ENCODE results near the gene LCE1E.

- TF ChIP-seq POLR2AphosphoS5 (IDR thresholded peaks at IDR 0.05) (no peak), POLR2A (IDR thresholded peaks at IDR 0.05) (no peak), CTCF (IDR thresholded peaks at IDR 0.05) (no peak), EP300 (IDR thresholded peaks at IDR 0.05) (no peak)
These were observed 3.0 kb upstream of the LCE1E start for GRCh38 chr1:152783095-152783494.

All from stomach (tissue), 4 donors.